ENCODE data around the gene PLCB1. TPM values are rescaled to one million over a fixed set of nuclear protein-coding genes. Genes with fewer than 3 reads are reported as not detected.

The PLCB1 gene
- total and polyA plus RNA-seq, 10 of the 15 experiments (the other 5 are each of a cell fraction or from before 2014, with no cell fraction given), result 0.05 to 5.3 (median 0.17) TPM; not detected in 1

- 53% methylated on average over 6 of the region's 6 CpGs for WGBS (ENCODE audit: insufficient coverage, insufficient replicate concordance, low lambda C conversion rate, missing lambda C conversion rate)
- TF ChIP-seq BRCA1 (IDR thresholded peaks at IDR 0.05; ENCODE audit: low read depth, low read length), result no peak
- TF ChIP-seq ZBTB40 (IDR thresholded peaks at IDR 0.05; ENCODE audit: borderline replicate concordance), result no peak
- TF ChIP-seq MEF2A (IDR thresholded peaks at IDR 0.05; ENCODE audit: insufficient read depth, low read depth, low read length), result no peak
- TF ChIP-seq TAF1 (IDR thresholded peaks at IDR 0.05; ENCODE audit: borderline replicate concordance, low read depth, low read length), result no peak
- TF ChIP-seq DPF2 (IDR thresholded peaks at IDR 0.05), result no peak
- TF ChIP-seq, protein P1, sequence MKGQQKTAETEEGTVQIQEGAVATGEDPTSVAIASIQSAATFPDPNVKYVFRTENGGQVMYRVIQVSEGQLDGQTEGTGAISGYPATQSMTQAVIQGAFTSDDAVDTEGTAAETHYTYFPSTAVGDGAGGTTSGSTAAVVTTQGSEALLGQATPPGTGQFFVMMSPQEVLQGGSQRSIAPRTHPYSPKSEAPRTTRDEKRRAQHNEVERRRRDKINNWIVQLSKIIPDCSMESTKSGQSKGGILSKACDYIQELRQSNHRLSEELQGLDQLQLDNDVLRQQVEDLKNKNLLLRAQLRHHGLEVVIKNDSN (IDR thresholded peaks at IDR 0.05; ENCODE audit: borderline replicate concordance, extremely low read length, insufficient read depth, low read depth, low read length), result no peak
- TF ChIP-seq HCFC1 (IDR thresholded peaks at IDR 0.05; ENCODE audit: low read length), result no peak
- TF ChIP-seq SREBF2 (IDR thresholded peaks at IDR 0.05; ENCODE audit: low read length), result no peak
- no peak for TF ChIP-seq MTA2 (IDR thresholded peaks at IDR 0.05; ENCODE audit: low read depth)
- TF ChIP-seq NFIC (IDR thresholded peaks at IDR 0.05; ENCODE audit: low read depth, low read length), result no peak
- TF ChIP-seq HDAC6 (IDR thresholded peaks at IDR 0.05; ENCODE audit: unreplicated experiment), result no peak
- TF ChIP-seq HSF1 (IDR thresholded peaks at IDR 0.05; ENCODE audit: low read depth, low read length), result no peak
- no peak for TF ChIP-seq RCOR1 (conservative IDR thresholded peaks at IDR 0.05; ENCODE audit: low read depth, low read length)
- H3K9ac ChIP-seq (ENCODE audit: control insufficient read depth, insufficient read depth, low read length), result no peak overlapping the region
- DNase-seq (ENCODE audit: low read depth, low spot score), result no peak
- no peak overlapping the region for H3K4me3 ChIP-seq
- no peaks in the 10 kb centered on the region for H3K27me3 ChIP-seq (replicated peaks in 1 of 2; ENCODE audit: control insufficient read depth in 2 of 2, insufficient read depth in 2 of 2, low read length in 1 of 2)
- no peaks in the 10 kb centered on the region for H3K79me2 ChIP-seq (ENCODE audit: control insufficient read depth, insufficient read depth, low read length)
- H4K20me1 ChIP-seq (ENCODE audit: control insufficient read depth, insufficient read depth), result no peaks in the 10 kb centered on the region
- no peak for ATAC-seq
- H3K36me3 ChIP-seq (ENCODE audit: control insufficient read depth in 2 of 2, insufficient read depth in 2 of 2, low read length in 1 of 2), result no peaks in the 10 kb centered on the region
- H3K4me2 ChIP-seq (ENCODE audit: control insufficient read depth, insufficient read depth), result no peak overlapping the region
- no peak overlapping the region for H3K27ac ChIP-seq (ENCODE audit: control insufficient read depth, insufficient read depth)
- in situ Hi-C loops (cut with MboI) (no loop called here), intact Hi-C loops (cut with micrococcal nuclease; ENCODE audit: unreplicated experiment) (no loop called here)
- BruUV-seq (replicated peaks), result no TSS peak
- ChIA-PET CTCF (no interaction called here), RAD21 (ENCODE audit: unreplicated experiment) (no interaction called here), SMC1A (ENCODE audit: uncharacterized antibody, unreplicated experiment) (no interaction called here), POLR2A (no interaction called here)
- no peak for FAIRE-seq
- H3K9me3 ChIP-seq (replicated peaks; ENCODE audit: control insufficient read depth, insufficient read depth, low read length), result no peaks in the 10 kb centered on the region
- no peak overlapping the region for H2AFZ ChIP-seq (ENCODE audit: control insufficient read depth, low read depth, low read length)
- no peaks in the 10 kb centered on the region for H3K4me1 ChIP-seq (ENCODE audit: control insufficient read depth, insufficient read depth, low read length)
These were observed 43.9 kb downstream of the PLCB1 start for GRCh38 chr20:8175741-8176675.
